ENCODE data around the gene FABP1.

The FABP1 gene

DNA sequence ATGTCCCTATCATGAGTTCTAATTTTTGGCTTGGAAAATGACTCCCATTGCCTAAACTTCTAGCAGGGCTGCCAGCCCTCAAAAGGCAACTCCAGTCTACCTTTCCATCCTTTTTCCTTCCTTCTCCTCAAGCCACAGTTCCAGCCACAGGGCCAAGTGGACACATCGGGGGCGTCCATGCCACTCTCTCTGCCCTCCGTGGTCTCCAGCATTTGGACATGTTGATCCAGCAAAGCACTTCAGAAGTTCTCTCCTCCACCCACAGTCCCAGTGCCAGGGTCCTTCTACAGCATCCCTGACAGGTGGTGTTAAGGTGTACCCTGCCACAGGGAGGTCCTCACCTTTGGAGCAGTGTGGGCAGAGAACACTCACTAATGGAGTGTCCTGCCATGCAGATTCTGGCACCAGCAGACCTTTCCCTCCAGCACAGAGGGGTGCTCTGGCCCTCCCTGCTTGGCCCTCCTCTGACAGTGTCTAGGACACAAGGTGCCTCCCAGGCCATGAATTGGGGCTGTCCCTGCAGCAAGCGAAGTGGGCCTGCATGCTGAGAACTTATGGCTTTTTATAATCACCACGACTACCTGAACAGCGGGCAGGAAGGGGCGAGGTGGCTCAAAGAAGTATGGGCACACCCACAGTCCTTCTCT lies 1.6 kb upstream of the FABP1 start:
- H3K4me3 ChIP-seq (replicated peaks; ENCODE audit: low read depth, low read length), result no peak overlapping the region
- no peak for DNase-seq (ENCODE audit: low read depth)
- TF ChIP-seq, protein P1, sequence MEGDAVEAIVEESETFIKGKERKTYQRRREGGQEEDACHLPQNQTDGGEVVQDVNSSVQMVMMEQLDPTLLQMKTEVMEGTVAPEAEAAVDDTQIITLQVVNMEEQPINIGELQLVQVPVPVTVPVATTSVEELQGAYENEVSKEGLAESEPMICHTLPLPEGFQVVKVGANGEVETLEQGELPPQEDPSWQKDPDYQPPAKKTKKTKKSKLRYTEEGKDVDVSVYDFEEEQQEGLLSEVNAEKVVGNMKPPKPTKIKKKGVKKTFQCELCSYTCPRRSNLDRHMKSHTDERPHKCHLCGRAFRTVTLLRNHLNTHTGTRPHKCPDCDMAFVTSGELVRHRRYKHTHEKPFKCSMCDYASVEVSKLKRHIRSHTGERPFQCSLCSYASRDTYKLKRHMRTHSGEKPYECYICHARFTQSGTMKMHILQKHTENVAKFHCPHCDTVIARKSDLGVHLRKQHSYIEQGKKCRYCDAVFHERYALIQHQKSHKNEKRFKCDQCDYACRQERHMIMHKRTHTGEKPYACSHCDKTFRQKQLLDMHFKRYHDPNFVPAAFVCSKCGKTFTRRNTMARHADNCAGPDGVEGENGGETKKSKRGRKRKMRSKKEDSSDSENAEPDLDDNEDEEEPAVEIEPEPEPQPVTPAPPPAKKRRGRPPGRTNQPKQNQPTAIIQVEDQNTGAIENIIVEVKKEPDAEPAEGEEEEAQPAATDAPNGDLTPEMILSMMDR (IDR thresholded peaks at IDR 0.05; ENCODE audit: low read length, missing control alignments), result no peak

DNA sequence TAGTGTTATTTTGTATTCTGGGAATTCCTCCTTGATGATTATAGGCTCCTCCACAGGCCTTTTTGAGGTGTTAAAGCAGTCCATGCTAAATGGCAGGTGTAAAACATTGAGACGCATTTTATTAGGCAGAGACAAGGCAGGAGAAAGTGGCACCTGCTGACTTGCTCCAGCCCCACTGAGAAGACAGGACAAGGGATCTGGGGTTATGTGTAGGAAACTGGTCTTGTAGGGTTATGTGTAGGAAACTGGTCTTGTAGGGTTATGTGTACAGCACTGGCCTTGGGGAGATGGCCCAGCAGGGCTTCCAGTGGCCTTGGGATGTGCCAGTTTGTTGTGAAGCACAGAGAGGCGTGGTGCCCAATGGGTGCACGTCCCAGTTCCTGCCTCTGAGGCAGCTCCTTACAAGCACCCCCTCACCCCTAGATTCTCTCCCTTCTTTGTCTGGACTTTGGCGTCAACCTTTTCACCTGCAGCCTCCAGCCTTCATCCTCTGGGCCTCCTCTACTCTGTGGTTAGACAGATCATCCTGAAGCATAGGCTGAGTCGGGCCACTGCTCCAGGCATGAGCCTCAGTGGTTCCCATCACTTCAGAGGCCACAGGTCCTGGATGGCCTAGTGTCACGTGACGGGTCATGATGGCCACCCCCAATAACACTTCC lies 921 bp upstream of the FABP1 start:
- no peak for DNase-seq (ENCODE audit: low read depth)
- TF ChIP-seq, protein P1 (IDR thresholded peaks at IDR 0.05; ENCODE audit: low read length, missing control alignments), result no peak
- H3K4me3 ChIP-seq (replicated peaks; ENCODE audit: low read depth, low read length), result no peak overlapping the region

DNA sequence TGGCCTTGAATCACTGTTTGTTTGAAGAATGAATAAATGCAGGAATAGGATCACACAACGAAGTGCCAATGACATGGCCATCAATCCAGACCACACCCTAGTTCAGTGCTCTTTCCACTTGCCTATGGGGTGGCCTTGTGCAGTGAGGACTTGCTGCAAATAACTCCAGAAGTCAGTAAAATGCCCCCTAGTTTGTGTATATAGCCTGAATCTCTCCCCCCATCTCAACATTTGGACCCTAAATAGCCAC lies 299 bp downstream of the FABP1 start:
- no peak overlapping the region for H3K4me3 ChIP-seq (replicated peaks; ENCODE audit: low read depth, low read length)
- TF ChIP-seq, protein P1 (IDR thresholded peaks at IDR 0.05; ENCODE audit: low read length, missing control alignments), result no peak
- DNase-seq (ENCODE audit: low read depth), result no peak

DNA sequence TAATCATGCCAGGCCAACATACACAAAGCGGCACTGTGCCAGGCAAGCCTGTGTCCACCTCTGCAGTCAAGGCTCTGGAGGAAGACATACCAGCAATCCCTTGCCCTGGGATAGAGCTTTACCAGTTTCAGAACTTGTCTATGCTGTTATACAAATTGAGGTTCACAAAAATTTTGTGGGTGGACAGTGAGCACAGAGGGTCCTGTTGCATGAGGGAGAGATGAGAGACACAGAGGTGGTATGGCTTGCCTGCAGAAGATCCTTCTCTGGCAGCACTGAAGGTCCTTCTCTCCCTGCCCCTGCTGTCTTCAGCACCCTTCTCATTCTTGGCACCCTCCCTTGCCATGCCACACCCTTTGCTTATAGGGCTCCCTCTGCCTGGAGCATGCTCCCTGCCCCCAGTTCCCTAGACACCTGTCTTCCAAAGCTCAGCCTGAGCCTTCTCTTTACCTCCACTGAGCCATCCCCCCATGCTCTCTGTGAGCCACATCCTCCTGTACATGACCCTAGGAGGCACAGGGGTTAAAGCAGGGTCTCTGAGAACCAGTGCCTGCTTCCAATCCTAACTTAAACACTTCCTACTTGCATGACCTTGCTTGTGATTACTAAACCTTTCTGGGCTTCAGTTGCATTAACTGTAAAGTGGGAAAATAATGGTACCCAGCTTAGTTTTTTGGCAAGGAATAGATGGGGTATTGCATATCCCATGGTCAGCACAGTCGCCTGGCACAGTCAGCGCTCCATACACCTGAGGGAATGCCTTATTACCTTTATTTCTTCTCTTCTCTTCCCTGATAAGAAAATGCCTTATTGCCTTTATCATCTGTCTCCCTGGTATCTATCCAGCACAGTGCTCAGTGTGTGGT lies 857 bp downstream of the FABP1 start:
- TF ChIP-seq, protein P1 (IDR thresholded peaks at IDR 0.05; ENCODE audit: low read length, missing control alignments), result no peak
- H3K4me3 ChIP-seq (replicated peaks; ENCODE audit: low read depth, low read length), result no peak overlapping the region
- no peak for DNase-seq (ENCODE audit: low read depth)

DNA sequence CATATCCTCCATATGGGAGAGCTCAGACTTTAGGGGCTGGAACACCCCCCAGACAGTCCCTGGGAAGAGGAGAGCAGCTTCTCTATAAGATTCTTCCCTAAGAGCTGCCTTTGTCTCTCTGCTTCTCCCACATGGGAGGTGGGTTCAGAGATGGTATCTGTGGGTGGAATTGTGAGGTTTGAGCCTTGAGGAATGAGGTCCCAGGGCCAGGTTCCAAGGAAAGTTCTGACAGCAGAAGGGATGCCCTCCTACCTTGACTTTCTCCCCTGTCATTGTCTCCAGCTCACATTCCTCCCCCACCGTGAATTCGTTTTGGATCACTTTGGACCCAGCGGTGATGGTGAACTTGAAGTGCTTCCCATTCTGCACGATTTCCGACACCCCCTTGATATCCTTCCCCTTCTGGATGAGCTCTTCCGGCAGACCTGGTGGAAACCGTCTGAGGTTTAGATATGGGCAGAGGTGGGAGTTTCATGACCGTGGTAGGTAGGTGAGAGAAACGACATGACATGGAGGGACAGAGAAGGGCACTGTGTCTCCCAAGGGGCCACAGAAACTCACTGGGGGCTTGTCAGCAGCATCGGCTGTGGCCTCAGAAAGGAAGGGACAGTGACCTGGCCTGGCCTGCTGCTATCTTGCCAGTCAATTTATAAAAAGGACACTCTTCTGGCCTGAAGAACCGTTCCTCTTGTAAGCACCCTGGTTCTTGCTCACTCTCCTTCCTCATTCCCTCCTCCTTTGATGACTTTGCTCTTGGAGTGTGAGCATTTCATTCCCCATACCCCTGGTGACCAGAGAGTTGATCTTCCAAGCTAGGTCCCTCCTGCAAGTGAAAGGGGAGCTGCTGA lies 1.7 kb downstream of the FABP1 start:
- DNase-seq (ENCODE audit: low read depth), result no peak
- H3K4me3 ChIP-seq (replicated peaks; ENCODE audit: low read depth, low read length), result no peak overlapping the region
- TF ChIP-seq, protein P1 (IDR thresholded peaks at IDR 0.05; ENCODE audit: low read length, missing control alignments), result no peak

DNA sequence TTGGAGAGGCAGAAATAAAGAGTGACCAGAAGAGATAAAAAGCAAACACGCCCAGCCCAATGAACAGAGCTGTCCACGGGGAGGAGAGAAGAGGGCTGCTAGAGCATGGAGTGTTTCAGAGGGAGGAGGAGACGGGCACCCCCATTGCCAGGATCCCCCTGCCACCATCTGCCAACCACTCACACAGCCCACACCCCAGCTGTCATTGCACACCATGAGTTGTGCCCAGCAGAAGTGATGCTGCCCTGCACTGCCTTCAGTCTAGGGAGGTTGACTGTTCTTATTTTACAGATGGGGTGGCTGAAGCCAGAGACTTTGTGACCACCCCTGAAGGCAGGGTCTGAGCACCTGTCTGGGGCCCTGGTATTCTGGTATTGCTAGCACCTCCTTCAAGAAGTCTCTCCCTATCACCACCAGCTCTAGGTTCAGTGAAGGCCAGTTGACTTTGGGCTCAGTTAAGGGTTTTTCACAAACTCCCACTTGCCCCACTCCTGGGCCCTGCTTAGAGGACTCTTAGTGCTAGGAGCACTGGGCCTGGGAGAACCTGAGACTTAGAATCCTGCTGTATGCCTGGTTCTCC lies 2.4 kb downstream of the FABP1 start:
- TF ChIP-seq, protein P1 (IDR thresholded peaks at IDR 0.05; ENCODE audit: low read length, missing control alignments), result no peak
- H3K4me3 ChIP-seq (replicated peaks; ENCODE audit: low read depth, low read length), result no peak overlapping the region
- DNase-seq (ENCODE audit: low read depth), result no peak

All from fibroblast of pulmonary artery (primary cell).